Stimulated activated CD4-positive, alpha-beta T cell treated with anti-CD3 and anti-CD28 coated beads, Interleukin-2, amount 100 ng/mL, for 24 hours (primary cell): ENCODE results near the gene LMX1B.
"Not testable (repeated sequence)": the region's sequence is repeated elsewhere in the genome, so short reads cannot be mapped to it uniquely, and the experiment has no call there.

Experiments
- DNase-seq, 2 donors: peaks; one replicate each; pipeline ENCODE4 v3.0.0-alpha.2; 2020

LMX1B gene

DNA sequence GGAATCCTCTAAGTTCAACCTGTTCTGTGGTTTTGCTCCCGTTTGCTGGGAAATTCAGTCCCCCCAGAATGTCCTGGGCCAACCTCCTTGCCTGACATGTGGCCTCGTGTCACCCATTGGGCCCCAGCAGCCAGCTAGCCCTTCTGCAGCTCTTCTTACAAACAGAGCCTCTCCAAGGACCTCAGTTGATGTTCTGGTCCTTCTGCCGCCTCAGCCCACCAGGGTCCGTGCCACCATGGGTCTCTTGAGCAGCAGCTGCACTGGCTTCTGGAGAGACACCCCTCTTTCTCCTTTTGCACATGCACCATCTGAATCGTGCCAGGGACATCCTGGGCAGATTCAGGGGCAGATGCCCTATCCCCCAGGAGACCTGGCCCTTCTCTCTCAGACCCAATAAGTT, 85.0 kb downstream of the LMX1B start:
- no peak for DNase-seq

DNA sequence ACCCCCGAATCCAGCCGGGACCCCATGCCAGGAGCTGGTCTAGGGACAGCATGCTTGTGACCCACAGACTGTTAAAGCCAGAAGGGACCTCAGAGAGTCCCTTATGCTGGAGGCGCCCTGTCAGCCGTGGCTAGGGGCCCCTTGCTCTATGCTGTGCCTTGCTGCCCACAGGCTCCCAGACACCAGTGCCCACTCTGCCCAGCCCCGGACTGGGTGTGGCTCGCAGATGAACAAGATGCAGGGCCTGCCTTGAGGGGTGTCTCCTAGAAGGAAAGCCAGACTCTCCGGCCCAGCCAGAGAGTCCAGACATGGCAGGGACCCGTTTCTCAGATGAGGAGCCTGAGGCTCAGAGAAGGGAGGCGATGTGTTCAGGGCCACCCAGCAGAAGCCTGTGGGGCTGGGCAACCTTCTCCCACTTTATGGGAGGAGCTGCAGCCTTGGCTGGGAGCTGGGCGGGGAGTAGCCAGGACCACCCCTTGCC, 85.7 kb downstream of the LMX1B start:
- DNase-seq, result no peak

DNA sequence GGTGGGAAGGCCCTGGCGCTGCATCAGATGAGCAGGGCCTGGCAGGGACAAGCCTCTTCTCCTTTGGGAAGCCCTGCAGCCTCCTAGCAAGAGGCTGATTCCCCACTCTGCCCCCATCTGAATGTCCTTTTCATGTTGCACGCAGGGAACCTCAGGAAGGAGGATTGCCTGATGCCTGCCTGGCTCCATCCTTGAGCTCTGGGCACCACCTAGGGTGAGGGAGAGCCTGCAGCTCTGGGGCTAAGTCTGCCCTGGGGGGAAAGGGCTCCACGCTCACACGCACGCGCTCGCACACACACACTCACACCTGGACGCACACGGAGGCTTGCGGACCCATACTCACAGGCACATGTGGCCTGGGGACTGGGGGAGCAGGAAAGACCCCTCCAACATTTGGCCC, 86.6 kb downstream of the LMX1B start:
- DNase-seq, result no peak

DNA sequence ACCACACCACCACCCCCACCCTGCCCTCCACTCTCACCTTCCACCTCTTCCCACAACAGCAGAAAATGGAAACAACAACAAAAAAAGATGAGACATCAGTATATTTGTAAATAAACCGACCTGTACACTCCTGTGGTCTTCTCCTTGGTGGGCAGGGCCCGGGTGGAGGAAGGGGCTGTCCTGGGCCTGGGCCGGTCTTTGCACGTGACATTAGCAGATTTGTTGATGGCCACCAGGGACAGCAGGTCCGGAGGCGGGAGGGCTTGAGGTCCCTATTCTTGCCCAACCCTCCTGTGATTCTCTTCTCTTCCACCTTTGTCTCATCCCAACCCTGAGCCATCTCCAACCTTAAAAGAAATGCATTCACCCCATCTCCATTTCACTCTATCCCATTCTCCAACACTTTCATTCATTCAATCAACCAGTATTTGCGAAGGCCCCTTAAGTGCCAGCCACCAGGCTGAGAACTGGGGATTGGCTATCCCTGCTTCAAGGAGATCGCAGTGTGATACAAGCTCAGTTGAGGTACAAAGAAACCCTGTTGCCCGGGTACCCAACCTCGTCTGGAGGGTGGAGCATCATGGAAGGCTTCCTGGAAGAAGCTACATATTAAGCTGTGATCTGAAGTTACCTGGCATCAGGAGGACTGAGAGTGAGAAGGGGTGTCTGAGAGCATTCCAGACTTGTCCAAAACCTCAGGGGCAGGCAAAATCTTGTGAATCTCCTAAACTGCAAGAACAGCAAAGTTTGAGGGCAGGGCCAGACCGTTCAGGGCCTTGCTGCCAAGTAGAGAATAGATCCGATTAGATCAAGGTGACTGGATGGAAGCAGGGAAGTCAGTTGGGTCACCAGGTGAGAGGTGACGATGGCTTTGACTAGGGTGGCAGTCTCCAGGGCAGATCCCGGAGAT, 87.4 kb downstream of the LMX1B start:
- no peak for DNase-seq

DNA sequence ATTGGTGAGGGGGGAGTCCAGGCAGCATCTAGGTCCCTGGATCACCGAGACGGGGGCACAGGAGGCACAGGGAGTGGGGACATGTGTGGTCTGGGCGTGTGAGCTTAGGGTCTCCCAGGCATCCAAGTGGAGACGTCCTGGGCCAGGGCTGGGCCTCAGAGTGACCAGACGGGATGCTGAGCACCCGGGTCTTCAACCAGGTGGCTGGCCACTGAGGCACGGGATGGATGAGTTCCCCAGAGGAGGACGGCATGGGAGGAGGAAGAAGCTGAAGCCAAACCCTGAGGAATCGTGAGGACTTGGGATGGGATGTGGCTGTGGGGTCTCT, 88.0 kb downstream of the LMX1B start:
- no peak for DNase-seq

DNA sequence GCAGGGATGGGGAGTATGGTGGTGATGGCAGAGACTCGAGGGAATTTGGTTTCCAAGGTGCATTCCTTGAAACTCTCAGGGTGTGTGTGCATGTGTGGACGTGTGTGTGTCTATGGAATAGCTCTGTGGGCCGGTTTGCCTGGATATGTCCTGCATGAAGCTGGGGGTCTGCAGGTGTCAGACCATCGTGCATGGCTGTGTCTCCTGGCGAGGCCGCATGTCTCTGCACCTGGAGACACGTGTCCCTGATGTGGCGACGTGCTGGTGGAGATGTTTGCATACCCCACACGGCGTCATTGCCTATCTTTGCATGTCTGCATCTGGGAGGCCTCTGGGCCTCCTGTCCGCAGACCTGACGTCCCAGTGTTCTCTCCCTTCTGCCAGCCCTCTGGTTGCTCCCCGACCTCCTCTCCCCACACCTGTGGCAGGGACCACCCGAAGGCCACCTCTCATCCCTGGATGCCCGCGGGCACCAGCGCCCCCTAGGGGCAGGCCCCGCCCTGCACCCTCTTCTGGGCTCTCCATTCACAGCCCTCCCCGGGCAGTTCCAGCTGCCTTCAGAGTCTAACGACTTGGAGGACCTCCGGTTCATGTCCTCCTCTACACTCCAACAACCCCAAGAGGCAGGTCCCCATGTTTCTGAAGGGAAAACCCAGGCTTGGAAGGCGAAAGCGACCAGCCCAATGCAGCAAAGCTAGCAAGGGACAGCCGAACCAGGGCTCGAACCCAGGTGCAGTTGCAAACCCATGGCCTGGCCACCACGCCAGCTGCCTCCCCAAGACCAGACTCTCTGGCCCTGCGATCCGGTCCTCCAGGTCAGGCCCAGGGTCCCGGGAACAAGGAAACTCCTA, 88.6 kb downstream of the LMX1B start:
- DNase-seq, result peak; percentile 58 to 64

DNA sequence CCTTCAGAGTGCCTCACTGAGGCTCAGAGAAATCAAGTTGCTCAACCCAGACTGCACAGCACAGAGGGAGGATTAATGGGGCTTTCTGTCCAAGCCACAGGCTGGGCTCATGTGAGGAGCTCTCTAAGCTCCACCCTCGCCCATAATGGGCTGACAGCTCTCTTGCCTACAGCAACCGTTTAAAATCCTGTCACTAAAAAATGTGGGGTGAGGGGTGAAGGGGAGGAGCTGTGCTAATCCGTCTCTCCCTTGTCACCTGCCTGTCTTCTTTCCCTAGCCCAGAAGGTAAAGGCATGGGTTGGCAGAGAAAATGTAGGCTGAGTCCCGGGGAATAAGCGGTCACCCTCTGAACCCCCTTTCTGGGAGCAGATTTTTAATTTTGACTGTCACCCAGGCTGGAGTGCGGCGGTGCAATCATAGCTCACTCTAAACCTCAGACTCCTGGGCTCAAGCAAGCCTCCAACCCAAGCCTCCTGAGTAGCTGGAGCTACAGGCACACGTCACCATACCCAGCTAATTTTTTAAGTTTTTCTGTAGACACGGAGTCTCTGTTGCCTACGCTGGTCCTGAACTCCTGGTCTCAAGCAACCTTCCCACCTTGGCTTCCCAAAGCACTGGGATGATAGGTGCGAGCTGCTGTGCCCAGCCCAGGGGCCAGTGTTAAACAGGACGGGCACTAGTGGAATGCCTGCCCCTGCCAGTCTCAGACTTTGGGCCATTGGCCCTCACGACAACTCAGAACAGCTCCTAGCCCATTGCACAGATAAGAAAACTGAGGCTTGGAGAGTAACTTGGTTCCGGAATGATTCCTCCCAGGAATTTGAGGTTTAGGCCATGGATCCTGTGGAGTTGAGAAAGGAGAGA, 89.5 kb downstream of the LMX1B start:
- no peak for DNase-seq

DNA sequence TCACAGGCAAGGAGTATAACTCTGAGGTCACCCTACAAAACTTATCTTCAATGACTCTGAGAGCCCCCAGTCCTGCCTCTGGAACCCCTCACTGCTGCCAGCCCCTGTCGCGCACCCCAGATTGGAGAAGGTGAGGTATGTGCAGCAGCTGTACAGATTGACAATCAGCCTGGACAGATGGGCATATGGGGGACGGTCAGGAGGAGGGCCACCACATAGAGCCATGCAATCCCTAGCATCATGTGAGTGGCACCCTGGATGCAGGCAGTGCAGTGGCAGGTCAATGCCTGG, 90.1 kb downstream of the LMX1B start:
- DNase-seq, result no peak

DNA sequence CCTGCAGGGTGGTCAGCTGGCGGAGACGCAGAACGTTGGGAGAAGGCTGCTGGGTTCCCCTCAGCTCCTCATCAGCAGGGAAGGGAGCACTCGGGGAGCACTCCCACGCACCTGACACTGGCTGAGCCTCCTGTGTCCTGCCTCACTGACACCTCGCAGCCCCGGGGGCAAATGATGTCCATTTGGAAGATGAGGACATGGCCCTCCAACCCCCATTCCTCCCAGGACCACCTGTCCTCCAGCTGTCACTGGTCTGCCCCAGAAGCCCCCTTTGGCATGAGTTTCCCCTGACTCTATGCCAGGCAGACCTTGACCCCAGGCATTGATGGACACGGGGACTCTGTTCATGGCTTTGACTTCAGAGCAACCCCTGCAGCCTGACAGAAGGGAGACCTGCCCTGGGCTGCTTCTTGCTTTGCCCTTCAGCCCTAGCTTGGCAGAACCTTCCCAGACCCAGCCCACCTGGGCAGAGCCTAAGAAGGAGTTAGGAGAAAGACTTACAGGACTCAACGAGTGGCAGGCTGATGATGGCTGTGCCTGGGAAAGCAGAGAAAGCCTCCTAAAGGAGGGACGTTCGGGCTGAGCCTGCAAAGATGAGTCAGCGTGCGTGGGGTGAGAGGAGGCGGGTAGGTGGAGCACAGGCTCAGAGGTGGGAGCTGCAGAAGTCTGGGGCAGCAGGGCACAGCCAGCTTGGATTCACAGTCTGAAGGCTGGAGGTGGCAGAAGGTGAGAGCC, 90.6 kb downstream of the LMX1B start:
- peak; percentile 49 to 52 for DNase-seq

DNA sequence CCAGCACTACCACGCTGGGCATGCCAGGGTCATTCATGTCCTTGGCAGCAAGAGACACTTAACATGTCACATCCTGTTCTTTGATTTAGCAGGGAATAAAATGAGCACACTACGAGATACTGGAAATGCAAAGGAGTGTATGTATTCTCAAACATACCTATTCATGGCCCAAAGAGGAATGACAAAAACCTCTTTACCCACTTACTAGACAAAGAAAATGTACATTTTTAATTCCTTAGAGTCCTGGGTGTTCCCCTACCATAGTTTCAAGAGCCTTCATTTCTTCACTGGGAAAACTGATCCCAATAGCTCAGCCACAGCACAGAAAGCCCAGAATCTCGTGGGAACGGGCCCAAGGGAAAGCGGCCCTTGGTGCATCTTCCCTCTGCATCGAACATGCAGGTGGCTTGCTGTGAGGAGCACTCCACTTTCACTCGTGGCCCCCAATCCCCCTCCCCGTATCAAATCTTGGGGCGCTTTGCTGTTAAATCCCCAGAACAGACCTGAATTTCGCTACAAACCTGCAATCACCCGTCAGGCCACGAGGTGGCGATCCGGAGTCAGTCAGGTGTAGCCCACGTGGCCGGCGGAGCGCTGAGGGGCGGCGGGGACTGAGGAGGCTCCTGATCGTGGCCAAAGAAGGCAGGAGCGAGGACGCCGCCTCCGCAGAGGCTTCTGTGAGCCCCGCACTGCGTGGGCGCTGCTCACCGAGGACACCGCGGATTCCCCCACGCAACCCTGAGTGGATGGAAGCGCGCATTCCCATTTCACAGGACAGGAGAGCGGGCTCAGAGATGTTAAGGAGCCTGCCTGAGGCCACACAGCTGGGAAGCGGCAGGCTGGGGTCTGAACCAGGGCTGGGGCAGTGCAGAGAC, 91.4 kb downstream of the LMX1B start:
- DNase-seq, result peak; percentile 89 to 91

DNA sequence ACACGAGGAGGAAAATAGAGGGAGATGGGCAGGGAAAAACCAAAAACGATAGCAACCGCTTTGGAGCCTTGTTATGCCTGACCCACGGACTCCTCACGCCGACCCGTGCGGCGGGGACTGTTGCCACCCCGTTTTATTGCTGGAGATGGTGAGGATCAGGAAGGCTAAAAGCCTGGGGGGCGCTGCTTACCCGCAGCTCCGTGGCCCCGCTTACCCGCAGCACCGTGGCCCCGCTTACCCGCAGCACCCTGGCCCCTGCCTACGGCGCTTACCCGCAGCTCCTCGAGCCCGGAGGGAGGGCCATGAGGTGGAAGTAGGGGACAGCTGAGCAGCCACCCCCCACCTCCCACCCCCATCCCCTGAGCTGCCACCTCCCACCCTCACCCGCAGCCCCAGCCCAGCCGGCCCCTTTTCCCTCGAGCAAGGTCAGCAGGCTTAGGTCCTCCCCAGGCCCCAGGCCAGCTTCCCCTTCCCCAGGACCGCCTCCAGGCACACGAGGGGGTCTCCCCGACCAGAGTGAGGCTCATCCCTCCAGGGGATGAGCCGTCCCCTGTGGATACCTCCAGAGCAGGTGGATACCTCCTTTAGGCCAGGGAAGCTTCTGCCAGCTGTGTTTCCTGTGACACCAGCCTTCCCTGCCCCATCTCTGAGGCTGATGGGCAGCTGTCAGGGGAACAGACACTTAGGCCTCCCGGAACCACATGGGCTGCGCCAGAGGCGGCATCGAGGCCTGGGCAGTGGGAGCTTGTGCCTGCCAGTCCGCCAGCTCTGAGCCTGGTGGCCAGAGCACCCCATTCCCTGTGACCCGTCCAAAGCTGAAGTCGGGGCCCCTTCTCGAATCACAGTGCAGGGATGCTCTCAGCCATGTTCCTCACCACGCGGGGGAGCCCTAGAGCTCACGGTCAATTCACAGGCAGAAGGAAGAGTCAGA, 92.3 kb downstream of the LMX1B start:
- peak; percentile 86 for DNase-seq

DNA sequence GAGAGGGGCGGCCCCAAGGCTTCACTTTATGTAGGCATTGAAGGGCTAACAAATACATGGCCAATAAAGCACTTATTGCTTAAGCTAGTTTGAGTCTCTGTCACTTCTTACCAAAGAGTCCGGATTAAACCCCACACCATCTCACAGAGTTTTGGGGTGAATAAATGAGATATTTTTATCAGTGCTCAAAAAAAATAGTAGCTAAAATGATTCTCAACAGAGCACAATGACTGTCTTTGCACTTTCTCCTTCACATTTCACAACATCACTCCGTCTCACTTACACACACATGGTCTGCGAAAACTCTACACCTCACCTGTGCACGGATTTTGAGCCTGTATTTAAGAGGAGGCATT, 92.9 kb downstream of the LMX1B start:
- DNase-seq, result peak in 1 of 2 donors; percentile 9

DNA sequence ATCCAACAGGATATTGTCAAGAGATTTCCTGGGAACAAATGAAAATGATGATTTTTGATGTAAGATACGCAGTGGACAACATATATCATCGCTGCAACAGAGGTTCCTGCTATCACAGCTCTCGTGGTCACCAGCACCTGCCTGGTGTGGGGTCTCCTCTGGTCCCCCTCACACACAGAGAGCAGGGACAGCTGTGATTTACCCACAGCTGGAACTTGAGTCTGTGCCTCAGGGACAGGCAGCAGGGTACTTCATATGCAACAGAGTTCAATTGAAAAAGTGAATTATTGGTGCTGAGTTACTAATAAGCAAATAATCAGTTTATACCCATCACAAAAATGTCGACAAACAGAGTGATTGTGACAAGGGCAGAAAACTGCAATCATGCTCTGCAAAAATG, 93.4 kb downstream of the LMX1B start:
- peak in 1 of 2 donors; percentile 8 for DNase-seq

DNA sequence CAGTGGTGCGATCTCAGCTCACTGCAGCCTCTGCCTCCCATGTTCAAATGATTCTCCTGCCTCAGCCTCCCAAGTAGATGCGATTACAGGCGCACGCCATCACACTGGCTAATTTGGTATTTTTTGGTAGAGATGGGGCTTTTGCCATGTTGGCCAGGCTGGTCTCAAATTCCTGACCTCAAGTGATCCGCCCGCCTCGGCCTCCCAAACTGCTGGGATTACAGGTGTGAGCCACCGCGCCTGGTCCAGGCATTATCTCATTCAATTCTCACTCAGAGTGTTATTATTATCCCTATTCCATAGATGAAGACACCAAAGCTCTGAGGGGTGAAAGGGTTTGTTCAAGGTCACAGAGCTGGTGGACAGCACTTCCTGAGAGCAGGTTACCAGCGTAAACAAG, 94.0 kb downstream of the LMX1B start:
- DNase-seq, result not testable (repeated sequence)

DNA sequence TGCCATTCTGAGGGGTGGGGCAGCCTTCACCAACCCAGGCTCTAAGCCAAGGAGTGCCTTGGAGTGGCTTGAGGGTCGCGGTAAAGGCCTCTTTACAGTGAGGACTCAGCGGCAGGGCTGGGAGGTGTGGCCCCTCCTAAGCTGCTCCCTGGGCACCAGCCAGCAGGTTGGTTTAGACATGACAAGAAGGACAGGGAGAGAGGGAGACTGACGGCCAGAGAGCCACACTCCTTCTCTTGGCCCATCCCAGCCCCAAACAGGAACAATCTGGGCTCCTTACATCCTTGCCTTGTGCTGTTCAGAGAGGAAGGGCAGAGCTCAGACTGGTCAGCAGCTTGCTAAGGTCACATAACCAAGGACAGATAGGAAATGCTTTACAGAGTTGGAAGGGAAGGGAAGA, 94.5 kb downstream of the LMX1B start:
- DNase-seq, result no peak

DNA sequence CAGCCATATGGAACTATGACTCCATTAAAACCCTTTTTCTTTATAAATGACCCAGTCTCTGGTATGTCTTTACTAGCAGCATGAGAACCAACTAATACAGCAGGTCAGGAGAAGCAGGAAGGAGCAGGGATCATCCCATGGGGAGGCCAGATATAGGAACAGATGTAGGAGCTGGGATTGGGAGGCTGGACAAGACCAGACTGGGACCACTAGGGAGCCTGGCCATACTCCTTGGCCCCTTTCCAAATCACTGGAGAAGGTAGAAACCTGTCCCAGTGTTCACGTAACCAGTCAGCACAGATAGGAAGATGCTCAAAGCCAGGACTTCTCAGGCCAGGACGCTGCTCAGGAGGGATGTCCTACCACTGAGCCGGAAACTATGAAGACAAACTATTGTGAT, 95.5 kb downstream of the LMX1B start:
- DNase-seq, result no peak

DNA sequence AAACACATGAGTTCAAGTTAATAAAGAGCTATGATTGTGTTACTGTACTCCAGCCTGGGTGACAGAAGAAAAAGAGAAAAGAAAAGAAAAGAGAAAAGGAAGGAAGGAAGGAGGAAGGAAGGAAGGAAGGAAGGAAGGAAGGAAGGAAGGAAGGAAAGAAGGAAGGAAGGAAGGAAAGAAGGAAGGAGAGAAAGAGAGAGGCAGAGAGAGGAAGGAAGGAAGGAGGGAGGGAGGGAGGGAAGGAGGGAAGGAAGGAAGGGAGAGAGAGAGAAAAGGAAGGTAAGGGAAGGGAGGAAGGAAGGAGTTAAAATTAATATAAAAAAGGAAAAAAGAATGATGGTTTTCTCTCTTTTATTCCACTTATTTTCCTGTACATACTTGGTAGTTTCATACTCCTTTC, 101.7 kb downstream of the LMX1B start:
- DNase-seq, result no peak

DNA sequence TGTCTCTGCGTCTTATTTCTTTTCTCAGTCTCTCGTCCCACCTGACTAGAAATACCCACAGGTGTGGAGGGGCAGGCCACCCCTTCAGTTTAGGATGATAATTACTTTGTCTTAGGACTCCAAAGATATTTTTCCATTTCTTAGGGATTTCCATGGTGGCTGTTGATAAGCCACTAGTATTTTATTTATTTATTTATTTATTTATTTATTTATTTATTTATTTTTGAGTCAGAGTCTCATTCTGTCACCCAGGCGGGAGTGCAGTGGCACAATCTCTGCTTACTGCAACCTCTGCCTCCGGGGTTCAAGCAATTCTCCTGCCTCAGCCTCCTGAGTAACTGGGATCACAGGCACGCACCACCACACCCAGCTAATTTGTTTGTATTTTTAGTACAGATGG, 103.7 kb downstream of the LMX1B start:
- DNase-seq, result not testable (repeated sequence)

DNA sequence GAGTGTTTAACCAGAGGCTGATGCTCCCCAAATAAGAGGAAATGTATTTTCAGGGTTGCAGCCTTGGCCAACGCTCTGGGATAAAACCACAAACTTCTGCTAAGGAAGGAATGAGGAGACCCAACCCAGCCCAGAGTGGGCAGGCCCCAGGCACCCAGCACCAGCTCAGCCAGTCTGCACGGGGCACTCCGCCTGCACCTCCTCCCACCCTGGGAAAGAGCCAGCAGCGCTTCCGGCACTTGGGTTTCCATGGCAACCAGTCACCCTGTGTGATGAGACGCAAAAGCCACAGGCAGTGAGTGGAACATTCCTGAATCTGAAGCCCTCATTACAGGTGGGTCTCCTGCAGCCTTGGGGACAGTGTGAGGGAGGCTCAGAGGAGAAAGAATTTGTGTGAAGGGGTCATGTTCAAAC, 105.9 kb downstream of the LMX1B start:
- DNase-seq, result peak; percentile 80 to 84

DNA sequence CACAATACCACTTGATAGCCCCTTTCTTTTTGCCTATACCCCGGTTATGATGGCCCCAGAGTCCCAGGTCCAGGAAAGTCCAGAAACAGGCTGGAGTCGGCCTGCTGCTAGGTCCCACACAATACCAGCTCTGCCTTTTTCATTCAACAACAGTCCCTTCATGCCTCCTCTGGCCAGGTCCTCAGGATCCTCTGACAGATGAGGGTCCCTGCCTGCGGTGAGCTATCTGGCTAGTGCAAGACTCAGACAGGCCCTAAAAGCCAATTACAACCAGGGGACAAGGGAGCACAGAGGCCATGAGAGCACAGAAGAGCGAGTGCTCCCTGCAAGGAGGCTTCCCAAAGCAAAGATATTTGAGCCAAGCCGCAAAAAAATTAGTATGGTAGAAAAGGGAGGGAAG, 106.3 kb downstream of the LMX1B start:
- DNase-seq, result no peak
